GM19099 (cell line): ENCODE results near the gene NOP10.

ENCODE experiments used
- POLR2A ChIP-seq: IDR thresholded peaks from 3 replicates; pipeline ENCODE4 v1.6.1; 2011; ENCODE audit warnings: low read depth; ENCODE audit not compliant: insufficient read length; ENCODE audit errors: extremely low read depth

Gene NOP10

DNA sequence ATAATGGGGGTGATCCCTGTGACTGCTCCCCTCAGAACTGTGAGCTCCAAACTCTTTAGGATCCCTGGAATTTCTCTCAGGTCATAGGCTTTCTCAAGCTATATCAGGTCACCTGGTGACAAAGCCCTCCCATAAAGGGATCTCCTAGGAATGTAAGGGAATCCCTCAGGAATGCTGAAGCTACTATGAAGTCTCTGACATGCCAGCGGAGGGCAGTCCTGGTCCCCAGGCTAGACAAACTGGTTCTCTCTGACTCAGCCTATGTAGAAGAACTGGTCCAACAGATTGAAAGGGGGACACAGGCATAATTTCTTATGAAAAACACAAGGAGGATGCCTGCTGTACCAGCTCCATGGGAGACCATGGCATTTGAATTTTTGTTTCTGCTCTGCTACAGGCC lies 17.4 kb upstream of the NOP10 start:
- TF ChIP-seq POLR2A, result no peak

DNA sequence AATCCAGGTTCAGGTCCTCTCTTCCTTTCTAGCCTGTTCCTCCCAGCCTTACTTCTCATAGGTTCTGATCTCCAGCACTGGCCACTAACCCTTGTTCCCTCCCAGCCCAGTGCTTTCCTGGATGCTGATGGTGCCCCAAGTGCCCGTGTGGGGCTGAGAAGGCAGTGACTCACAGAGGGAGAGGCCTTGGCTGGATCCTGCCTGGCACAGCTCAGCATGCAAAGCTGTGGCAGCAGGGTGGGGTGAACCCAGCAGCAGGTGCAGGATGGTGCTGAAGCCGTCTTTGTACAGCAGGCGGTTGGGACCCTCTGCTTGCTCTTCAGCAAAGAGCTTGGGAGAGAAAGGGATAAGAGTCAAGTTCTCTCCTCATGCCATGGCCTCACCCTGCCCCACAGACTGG lies 16.5 kb upstream of the NOP10 start:
- no peak for TF ChIP-seq POLR2A

DNA sequence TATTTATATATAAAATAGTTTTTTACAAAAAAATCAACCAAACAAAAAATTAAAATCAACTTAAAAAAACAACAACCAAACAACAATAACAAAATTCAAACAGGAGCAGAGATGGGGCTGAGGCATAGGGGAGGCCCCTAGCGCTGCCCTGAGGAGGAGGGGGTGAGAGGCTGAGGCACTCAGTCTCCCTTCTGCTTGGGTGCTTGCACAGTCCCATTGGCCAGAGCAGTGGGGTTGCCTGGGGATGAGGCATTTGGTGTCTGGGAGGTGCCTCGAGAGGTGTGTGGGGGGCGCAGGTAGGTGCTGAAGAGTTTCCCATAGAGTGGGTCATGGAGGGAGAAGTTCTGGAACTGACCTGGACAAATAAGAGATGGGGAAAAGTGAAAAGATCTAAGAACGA lies 16.0 kb upstream of the NOP10 start:
- no peak for TF ChIP-seq POLR2A

DNA sequence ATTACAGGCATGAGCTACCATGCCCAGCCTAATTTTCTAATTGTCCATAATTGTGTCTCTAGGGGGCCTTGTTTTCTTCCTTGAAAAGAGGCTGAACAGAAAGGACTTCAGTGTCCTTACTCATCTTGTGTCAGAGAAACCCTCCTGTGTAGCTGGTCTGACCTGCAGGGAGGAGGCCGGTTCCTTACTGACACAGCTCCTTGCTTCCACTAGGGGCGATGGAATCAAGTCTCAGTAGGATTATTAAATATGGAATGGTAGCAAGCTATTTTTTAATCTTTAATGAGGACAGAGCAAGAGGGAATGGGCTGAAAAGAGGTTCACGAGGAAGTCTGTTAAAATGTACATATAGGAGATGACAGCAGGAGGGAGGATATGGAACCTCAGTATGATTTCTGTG lies 15.4 kb upstream of the NOP10 start:
- TF ChIP-seq POLR2A, result no peak

DNA sequence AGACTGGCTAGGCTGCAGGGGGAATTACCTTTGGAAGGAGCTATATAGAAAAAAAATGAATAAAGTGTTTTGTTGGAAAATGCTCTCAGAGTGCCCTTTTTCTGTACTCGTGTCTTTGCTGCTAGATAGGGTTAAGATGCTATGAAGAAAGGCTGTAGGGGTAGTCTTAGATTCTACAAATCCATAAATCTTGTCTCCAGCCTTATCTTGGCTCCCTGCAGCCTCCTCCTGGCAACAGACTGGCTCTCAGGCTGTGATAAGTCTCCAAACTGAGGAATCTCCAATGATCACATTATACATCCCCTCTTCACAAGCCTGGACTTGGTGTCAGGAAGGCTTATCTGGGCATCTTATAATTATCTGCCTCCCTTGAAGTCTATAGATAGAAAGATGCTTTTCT lies 14.7 kb upstream of the NOP10 start:
- TF ChIP-seq POLR2A, result no peak

DNA sequence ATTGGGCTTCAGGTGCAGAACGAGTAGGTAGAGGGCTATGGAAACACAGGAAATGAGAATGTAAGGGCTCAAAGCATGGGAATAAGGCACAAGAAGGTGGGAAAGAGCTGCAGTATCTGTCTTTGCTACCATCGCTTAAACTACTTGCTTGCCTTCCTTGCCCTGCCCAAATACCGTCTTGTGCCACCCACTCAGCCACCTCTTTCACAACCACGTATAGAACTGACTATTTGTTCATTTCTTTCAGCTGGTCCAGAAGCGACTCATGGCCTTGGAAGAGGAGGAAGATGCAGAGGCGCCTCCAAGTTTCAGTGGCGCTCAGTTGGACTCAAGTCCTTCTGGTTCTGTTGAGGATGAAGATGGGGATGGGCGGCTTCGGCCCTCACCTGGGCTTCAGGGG lies 12.3 kb upstream of the NOP10 start:
- no peak for TF ChIP-seq POLR2A

DNA sequence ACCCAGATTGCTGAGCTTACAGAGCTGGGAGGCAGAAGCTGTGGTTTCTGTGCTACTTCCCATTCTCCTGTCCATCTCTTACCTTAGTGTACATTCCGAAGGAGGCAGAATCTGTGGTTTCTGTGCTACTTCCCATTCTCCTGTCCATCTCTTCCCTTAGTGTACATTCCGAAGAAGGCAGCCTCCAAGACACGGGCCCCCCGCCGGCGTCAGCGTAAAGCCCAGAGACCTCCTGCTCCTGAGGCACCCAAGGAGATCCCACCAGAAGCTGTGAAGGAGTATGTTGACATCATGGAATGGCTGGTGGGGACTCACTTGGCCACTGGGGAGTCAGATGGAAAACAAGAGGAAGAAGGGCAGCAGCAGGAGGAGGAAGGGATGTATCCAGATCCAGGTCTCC lies 11.3 kb upstream of the NOP10 start:
- TF ChIP-seq POLR2A, result no peak

DNA sequence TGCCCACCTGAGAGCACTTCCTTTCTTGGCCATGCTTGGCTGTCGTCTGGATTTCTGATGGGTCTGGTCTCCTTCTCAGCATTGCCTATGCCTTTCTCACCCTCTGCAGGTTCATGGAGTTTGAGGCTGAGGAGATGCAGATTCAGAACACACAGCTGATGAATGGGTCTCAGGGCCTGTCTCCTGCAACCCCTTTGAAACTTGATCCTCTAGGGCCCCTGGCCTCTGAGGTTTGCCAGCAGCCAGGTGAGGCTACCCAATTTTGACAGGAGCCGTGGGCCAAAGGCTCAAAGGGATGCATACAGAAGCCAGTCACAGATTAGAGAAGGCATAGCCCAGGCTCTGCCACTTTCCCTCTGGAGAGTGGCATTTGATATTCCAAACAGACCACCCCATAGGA lies 10.7 kb upstream of the NOP10 start:
- TF ChIP-seq POLR2A, result no peak

DNA sequence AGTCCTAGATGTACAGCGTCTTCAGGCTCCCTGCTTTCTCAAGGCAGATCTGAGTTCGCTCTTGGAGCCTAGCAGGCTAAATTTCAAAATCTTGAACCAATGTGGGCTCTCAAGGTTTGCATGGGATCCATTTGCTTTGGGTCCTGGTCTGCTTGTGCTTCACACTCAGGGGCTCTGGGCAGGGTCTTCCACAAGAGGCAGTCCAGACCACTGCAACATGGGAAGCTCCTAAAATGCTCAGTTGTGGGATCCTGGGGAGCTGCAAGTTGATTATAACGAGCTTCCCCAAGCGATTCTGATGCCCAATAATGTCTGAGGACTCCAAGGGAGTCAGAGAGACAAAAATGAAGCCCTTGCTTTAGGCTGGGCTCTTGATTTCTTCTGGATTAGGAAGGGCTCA lies 6.8 kb upstream of the NOP10 start:
- TF ChIP-seq POLR2A, result no peak

DNA sequence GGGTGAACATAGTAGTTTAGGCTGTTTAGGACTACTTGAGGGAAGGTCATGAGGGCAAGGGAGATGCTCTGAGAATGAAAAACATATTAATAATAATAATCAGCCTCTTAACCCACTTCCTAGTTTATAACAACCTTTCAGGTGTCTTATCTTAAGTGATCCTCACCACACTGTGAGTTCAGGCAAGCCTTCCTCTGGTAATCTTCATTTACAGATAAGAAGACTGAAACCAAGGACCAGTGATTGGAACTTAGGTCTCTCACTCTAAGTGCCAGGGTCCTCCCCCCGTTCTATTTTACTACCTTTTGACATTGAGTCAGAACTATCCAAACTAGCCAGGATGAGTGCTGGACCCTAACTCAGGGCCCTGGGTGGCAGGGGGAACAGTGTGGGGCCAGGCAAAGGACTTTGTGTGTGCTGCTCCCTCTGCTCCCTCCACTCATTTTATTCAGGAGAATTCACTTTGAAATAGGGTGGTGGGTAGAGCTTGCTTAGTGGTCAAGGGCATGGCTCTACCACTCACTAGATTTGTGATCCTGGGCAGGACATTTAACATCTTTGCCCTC lies 5.9 kb upstream of the NOP10 start:
- no peak for TF ChIP-seq POLR2A

DNA sequence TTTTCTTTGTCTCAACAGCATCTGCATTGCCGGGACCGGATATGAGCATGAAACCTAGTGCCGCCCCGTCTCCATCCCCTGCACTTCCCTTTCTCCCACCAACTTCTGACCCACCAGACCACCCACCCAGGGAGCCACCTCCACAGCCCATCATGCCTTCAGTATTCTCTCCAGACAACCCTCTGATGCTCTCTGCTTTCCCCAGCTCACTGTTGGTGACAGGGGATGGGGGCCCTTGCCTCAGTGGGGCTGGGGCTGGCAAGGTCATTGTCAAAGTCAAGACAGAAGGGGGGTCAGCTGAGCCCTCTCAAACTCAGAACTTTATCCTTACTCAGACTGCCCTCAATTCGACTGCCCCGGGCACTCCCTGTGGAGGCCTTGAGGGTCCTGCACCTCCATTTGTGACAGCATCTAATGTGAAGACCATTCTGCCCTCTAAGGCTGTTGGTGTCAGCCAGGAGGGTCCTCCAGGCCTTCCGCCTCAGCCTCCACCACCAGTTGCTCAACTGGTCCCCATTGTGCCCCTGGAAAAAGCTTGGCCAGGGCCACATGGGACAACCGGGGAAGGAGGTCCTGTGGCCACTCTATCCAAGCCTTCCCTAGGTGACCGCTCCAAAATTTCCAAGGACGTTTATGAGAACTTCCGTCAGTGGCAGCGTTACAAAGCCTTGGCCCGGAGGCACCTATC lies 5.2 kb upstream of the NOP10 start:
- no peak for TF ChIP-seq POLR2A

DNA sequence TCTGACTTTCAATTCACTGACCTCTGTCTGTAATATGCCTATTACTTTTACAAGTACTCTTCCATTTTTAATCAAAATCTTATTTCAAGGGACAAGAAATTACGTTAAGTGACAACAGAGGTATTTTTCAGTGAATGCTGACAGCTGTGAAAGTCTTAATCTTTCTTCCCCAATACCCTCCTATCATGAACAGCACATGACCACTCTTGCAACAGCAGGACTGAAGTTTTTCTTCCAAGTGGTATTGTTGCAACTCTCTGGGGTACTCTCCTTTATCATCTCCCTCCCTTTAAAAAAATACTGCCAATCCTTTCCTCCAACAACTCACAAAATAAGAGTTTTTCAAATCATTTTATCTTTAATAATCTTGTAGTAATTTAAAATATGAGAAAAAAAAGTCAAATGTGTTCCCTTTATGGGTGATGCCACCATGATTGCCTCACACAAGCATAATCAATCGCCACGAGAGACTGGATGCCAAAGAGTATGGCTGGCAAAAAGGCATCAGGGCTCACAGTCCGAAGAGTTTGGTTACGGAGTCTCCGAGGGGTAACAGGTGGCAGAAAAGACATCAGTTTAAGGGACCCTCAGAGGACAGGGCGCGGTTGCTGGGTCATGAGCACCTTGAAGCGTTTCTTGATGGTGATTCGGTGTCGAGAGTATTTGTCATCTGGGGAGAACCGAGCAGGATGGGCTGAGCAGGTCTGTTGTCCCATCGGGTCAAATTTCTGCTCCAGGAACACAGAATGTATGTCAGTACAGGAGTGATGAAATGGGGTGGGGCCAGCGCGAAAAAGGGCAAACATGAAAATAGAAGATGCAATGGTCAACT lies 1.3 kb downstream of the NOP10 start:
- TF ChIP-seq POLR2A, result no peak

DNA sequence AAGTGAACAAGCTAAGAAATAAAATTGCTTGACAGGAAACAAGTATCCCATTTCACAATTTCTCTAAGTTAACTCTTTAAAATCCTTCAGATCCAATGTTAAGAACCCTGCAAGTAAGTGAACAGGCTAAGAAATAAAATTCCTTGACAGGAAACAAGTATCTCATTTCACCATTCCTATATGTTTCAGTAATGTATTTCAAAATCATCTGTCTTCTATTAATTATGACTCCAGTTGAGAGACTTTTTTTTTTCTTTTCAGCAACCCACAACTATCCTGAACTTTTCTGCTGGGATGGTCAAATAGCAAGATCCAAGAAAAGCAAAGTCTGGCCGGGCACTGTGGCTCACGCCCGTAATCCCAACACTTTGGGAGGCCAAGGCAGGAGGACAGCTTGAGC lies 3.0 kb downstream of the NOP10 start:
- no peak for TF ChIP-seq POLR2A

DNA sequence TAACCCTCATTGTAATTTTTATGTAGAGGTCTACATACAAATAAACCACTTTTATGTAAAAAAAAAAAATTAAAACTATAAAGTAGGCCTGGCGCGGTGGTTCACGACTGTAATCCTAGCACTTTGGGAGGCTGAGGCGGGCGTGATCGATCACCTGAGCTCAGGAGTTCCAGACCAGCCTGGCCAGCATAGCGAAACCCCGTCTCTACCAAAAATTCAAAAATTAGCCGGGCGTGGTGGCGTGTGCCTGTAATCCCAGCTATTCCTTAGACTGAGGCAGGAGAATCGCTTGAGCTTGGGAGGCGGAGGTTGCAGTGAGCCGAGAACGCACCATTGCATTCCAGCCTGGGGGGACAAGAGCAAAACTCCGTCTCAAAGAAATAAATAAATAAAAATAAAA lies 4.6 kb downstream of the NOP10 start:
- no peak for TF ChIP-seq POLR2A

DNA sequence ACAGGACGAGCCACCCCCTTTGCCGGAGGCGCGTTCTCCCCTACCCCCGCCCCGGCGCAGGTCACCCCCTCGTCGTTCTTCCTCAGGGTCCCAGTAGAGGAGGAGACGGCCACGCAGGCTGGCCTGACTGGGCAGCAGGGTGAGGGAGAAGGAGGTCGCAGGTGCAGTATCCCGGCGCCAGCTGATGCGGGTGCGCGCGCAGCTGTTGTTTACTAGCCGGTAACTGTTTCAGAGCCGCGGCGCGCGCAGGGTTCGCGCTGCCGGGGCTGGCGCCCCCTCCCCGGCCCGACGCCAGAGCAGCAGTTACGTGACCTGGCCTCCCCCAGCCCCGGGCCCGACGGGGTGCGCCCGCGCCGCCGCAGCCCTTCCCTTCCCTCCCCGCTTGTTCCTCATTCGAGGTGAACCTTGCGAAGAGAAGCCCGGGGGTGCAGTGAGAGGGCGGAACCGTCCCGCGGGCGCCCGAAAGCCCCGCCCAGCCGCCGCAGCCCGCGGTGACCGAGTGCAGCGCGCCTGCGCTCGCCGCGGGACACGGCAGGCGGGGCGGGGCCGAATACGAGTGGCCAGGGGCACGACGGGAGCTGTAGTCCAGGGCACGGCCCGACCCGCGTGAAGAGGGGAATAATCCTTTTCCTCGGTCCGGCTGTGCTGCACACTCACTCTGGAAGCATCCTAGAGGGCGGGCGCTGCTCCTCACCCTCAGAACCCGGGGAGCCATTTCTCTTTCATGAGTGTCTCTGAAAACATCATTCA lies 5.2 kb downstream of the NOP10 start, which contains the start of gene SLC12A6:
TSS of gene SLC12A6 (minus strand) at position 225 of the 750 bp plus-strand sequence. CDS start 1,101 bp downstream, outside the sequence.
- TF ChIP-seq POLR2A, result peak; percentile 82

DNA sequence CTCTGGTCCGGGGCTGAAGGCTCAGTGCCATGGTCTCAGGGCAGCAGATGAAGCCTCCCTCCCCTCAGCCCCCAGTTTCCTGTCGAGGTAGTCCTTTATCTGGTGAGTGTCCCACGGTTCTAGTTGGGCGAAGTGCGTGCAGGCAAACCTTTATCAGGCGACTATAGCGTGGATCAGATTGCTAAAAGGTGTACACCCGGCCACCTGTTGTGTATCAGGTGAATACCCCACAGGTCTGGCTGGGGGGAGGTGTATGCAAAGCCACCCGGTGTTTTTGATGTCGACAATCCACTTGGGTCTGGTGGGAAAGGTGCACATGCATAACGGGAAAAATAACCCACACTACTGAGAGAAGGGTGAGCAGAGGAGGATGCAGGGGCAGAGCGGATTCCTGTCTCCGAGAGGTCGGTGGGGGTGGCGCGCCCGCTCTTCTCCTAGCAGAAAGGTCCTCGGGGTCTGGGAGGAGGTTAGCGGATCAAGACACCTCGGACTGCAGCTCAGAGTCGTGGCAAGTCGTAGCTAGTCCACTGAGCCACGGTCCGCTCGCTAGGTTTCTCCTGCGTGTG lies 5.9 kb downstream of the NOP10 start:
- TF ChIP-seq POLR2A, result no peak
